ENCODE data around the gene NAA40. TPM values are rescaled to one million over a fixed set of nuclear protein-coding genes. Genes with fewer than 3 reads are reported as not detected.

Gene NAA40
- total RNA-seq, 1 experiment from 2014 or later = 44.4 TPM

GRCh38 chr11:63931876-63932275, 6.9 kb upstream of the NAA40 start:
- Histone ChIP-seq H3K14ac (ENCODE audit: insufficient read depth, low read length) (no peak overlapping the region; the same call in 1 of the 2 replicates), H3K4ac (ENCODE audit: low read depth, low read length) (no peak overlapping the region), H3K27ac (ENCODE audit: insufficient read length, low read depth, low read length) (no peak overlapping the region), H4K20me1 (ENCODE audit: control insufficient read depth, insufficient read depth, insufficient read length) (no peaks in the 10 kb centered on the region), H3K4me1 (ENCODE audit: insufficient read depth, low read length) (no peaks in the 10 kb centered on the region), H2AFZ (ENCODE audit: low read length) (no peak overlapping the region), H2AK5ac (ENCODE audit: insufficient read length, low read length) (no peak overlapping the region), H3K18ac (ENCODE audit: insufficient read length, low read depth, low read length) (no peak overlapping the region), H3K79me2 (ENCODE audit: insufficient read depth, low read length) (no peaks in the 10 kb centered on the region), H2BK5ac (ENCODE audit: insufficient read length, low read length) (no peak overlapping the region), H3T11ph (ENCODE audit: low read length) (no peak overlapping the region), H3K56ac (ENCODE audit: insufficient read length, low read depth, low read length) (no peak overlapping the region), H3K27me3 (ENCODE audit: insufficient read depth, low read length) (no peaks in the 10 kb centered on the region), H3K9ac (ENCODE audit: extremely low read depth, insufficient read length, low read length) (no peak overlapping the region), H4K91ac (ENCODE audit: insufficient read length, low read depth, low read length) (no peak overlapping the region), H3K9me3 (ENCODE audit: control insufficient read depth, low read depth, low read length) (no peaks in the 10 kb centered on the region), H2BK15ac (ENCODE audit: low read depth, low read length) (no peak overlapping the region), H3K23me2 (ENCODE audit: insufficient read length, low read depth, low read length, poor library complexity, severe bottlenecking) (no peaks in the 10 kb centered on the region), H4K8ac (replicated peaks; ENCODE audit: insufficient read length, low read depth, low read length) (no peak overlapping the region), H3K4me2 (ENCODE audit: insufficient read depth, insufficient read length, low read length) (no peak overlapping the region), H3K23ac (ENCODE audit: insufficient read length, low read depth, low read length) (no peak overlapping the region), H2BK20ac (ENCODE audit: low read depth, low read length, poor library complexity, severe bottlenecking) (no peak overlapping the region), H2BK120ac (ENCODE audit: low read depth, low read length, poor library complexity, severe bottlenecking) (no peak overlapping the region), H3K79me1 (ENCODE audit: insufficient read depth, low read depth, low read length, poor library complexity, severe bottlenecking) (no peaks in the 10 kb centered on the region), H4K5ac (ENCODE audit: insufficient read length, low read depth, low read length) (no peak overlapping the region), H2BK12ac (ENCODE audit: insufficient read length, low read depth, low read length) (no peak overlapping the region)
- H3K27ac Mint-ChIP-seq = no peak overlapping the region
- no peak overlapping the region for H3K4me3 Mint-ChIP-seq
- no peaks in the 10 kb centered on the region for H3K36me3 Mint-ChIP-seq (ENCODE audit: insufficient read depth in 1 of 3, low read depth in 3 of 3)
- WGBS (ENCODE audit: extremely low coverage, insufficient read length, low lambda C conversion rate) = no CpG with 5 or more reads among the region's 12 CpGs
- peaks cover 6 to 13% of the 10 kb centered on the region in 2 experiments; a peak in 2 of 4 replicates for H3K4me1 Mint-ChIP-seq
- H3K27me3 Mint-ChIP-seq (ENCODE audit: low read depth) = peaks cover 37% of the 10 kb centered on the region
- H3K9me3 Mint-ChIP-seq = no peaks in the 10 kb centered on the region
- no peak for TF ChIP-seq CTCF (conservative IDR thresholded peaks at IDR 0.05)
- DNase-seq = no peak

Data from H9 (cell line).